Testis (tissue), 3 donors: ENCODE measurements around the gene KMT2B. TPM values are rescaled to one million over a fixed set of nuclear protein-coding genes. Genes with fewer than 3 reads are reported as not detected.

Source experiments
- DNase-seq: peaks from one replicate; pipeline ENCODE4 v3.0.0-alpha.2; 2019
- H3K27ac ChIP-seq, 2 donors: fragments of 200-600 bp; sonication (generic); one replicate each; pipeline ENCODE4 v1.5.1; 2019
- H3K27me3 ChIP-seq: fragments of 200-600 bp; sonication (generic); one replicate; pipeline ENCODE4 v1.5.1; 2019
- H3K36me3 ChIP-seq: fragments of 200-600 bp; sonication (generic); one replicate; pipeline ENCODE4 v1.5.1; 2017; ENCODE audit warnings: low read depth; ENCODE audit errors: missing control alignments
- H3K4me1 ChIP-seq: fragments of 200-600 bp; sonication (generic); one replicate; pipeline ENCODE4 v1.5.1; 2019
- H3K4me3 ChIP-seq, 2 donors: fragments of 200-600 bp; sonication (generic); one replicate each; pipeline ENCODE4 v1.5.1; 2017 to 2019
- H3K9me3 ChIP-seq: fragments of 200-600 bp; sonication (generic); one replicate; pipeline ENCODE4 v1.5.1; 2017
- POLR2A ChIP-seq: fragments of 450-650 bp; IDR thresholded peaks from one replicate; pipeline ENCODE4 v1.6.1; 2017; ENCODE audit warnings: antibody characterized with exemption, mild to moderate bottlenecking, moderate library complexity
- WGBS, 2 donors: methylation state at CpG; one replicate each; pipeline ENCODE4 v1.1.5; 2018; 5-methylcytosine and 5-hydroxymethylcytosine counted together
- intact Hi-C: fragments of 100-400 bp; cut with DNase I; formaldehyde crosslinking; loops from one replicate; pipeline ENCODE4 v1.15.1; 2023; ENCODE audit warnings: low total_unique reads
- polyA plus RNA-seq: library from polyadenylated mRNA; stranded (reverse); fragments of 350-450 nt; fragmentation: Illumina TruSeq; extraction: RNeasy Lipid Tissue Mini Kit (QIAGEN cat#74804); gene quantifications from one replicate; pipeline ENCODE4 v1.2.3, GENCODE V29; 2014; ENCODE audit warnings: low read depth, low replicate concordance; ENCODE audit not compliant: insufficient read depth
- total RNA-seq, 2 donors: library from RNA; depleted of rRNA; stranded (reverse); fragments of >200 nt; gene quantifications; one replicate each; pipeline ENCODE4 v1.2.3, GENCODE V29; 2016
- TF ChIP-seq, protein P1 (sequence below), 3 experiments: fragments of 450-650 bp in 2 of 3; fragments of 200-600 bp in 1 of 3; sonication (generic) in 1 of 3; IDR thresholded peaks; one replicate each; pipeline ENCODE4 v1.5.1; 2016 to 2019; ENCODE audit warnings: antibody characterized with exemption in 3 of 3, mild to moderate bottlenecking in 2 of 3, moderate library complexity in 1 of 3

KMT2B gene
- total and polyA plus RNA-seq, 3 donors from 2014 or later: 73.3 to 110 (median 109) TPM

DNA sequence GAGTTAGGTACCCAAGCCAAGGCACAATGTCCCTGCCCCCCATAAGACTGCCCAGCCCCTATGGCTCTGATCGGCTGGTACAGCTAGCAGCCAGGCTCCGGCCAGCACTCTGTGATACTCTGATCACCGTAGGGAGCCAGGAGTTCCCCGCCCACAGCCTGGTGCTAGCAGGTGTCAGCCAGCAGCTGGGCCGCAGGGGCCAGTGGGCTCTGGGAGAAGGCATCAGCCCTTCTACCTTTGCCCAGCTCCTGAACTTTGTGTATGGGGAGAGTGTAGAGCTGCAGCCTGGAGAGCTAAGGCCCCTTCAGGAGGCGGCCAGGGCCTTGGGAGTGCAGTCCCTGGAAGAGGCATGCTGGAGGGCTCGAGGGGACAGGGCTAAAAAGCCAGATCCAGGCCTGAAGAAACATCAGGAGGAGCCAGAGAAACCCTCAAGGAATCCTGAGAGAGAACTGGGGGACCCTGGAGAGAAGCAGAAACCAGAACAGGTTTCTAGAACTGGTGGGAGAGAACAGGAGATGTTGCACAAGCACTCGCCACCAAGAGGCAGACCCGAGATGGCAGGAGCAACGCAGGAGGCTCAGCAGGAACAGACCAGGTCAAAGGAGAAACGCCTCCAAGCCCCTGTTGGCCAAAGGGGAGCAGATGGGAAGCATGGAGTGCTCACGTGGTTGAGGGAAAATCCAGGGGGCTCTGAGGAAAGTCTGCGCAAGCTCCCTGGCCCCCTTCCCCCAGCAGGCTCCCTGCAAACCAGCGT lies 3.0 kb upstream of the KMT2B start:
- no peaks in the 10 kb centered on the region for H3K9me3 ChIP-seq
- TF ChIP-seq, protein P1, sequence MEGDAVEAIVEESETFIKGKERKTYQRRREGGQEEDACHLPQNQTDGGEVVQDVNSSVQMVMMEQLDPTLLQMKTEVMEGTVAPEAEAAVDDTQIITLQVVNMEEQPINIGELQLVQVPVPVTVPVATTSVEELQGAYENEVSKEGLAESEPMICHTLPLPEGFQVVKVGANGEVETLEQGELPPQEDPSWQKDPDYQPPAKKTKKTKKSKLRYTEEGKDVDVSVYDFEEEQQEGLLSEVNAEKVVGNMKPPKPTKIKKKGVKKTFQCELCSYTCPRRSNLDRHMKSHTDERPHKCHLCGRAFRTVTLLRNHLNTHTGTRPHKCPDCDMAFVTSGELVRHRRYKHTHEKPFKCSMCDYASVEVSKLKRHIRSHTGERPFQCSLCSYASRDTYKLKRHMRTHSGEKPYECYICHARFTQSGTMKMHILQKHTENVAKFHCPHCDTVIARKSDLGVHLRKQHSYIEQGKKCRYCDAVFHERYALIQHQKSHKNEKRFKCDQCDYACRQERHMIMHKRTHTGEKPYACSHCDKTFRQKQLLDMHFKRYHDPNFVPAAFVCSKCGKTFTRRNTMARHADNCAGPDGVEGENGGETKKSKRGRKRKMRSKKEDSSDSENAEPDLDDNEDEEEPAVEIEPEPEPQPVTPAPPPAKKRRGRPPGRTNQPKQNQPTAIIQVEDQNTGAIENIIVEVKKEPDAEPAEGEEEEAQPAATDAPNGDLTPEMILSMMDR (IDR thresholded peaks at IDR 0.05): no peak
- no peak for TF ChIP-seq POLR2A
- DNase-seq: no peak
- H3K4me1 ChIP-seq: peaks cover 20% of the 10 kb centered on the region
- no peaks in the 10 kb centered on the region for H3K36me3 ChIP-seq
- intact Hi-C loops: loop anchor here (10.0 kb wide), 1 partner anchor 170 kb away; the partner anchor contains the start of gene TMEM147
- WGBS, 2 donors: 70 to 78% methylated on average over 10 to 14 of the region's 14 CpGs
- no peak overlapping the region for H3K4me3 ChIP-seq
- no peaks in the 10 kb centered on the region for H3K27me3 ChIP-seq
- H3K27ac ChIP-seq: no peak overlapping the region

DNA sequence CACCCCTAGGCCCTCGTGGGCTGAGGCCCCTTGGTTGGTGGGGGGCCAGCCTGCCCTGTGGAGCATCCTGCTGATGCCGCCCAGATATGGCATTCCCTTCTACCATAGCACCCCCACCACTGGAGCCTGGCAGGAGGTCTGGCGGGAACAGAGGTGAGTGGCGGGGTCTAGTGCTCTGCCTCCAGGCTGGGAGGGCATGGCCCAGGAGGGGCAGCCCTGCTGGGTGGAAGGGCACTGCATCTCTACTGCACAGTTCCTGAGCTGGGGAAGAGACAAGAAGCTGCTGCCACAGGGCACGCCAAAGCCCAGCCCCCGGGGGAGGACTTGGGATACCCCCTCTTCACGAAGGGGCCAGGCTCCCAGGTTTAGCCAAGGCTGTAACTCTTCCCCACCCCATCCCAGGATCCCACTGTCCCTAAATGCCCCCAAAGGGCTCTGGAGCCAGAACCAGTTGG lies 2.4 kb upstream of the KMT2B start:
- TF ChIP-seq POLR2A: no peak
- TF ChIP-seq, protein P1 (IDR thresholded peaks at IDR 0.05): no peak
- no peak overlapping the region for H3K27ac ChIP-seq
- H3K4me1 ChIP-seq: peaks cover 25% of the 10 kb centered on the region
- 60 to 77% methylated on average over 1 to 7 of the region's 7 CpGs for WGBS, 2 donors
- H3K27me3 ChIP-seq: no peaks in the 10 kb centered on the region
- no peaks in the 10 kb centered on the region for H3K36me3 ChIP-seq
- no peak overlapping the region for H3K4me3 ChIP-seq
- H3K9me3 ChIP-seq: no peaks in the 10 kb centered on the region
- no peak for DNase-seq
- intact Hi-C loops: loop anchor here (10.0 kb wide), 1 partner anchor 171 kb away; the partner anchor contains the start of gene TMEM147

DNA sequence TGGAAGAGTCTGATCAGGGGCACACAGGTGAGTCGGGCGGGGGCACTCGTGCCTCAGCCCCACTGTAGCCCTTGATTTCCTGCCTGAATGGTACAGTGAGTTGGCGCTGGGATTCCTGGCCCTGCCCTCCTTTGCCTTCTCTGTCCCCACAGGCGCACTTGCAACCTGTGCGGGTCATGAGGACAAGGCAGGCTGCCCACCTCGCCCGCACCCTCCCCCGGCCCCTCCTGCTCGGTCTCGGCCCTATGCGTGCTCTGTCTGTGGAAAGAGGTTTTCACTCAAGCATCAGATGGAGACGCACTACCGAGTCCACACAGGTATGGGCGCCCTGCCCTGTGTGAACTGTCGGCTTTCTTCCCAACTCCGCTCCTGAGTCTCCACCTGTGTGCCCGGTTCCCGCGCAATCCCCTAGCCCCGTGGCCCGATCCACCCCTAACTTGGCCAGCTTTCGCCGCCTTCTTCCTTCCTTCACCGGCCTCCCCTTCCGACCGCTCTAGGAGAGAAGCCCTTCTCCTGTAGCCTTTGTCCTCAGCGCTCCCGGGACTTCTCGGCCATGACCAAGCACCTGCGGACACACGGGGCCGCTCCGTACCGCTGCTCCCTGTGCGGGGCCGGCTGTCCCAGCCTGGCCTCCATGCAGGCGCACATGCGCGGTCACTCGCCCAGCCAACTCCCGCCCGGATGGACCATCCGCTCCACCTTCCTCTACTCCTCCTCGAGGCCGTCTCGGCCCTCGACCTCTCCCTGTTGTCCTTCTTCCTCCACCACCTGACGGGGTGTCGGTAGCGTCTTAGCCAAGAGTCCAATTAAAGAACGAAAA lies 1.6 kb upstream of the KMT2B start:
- peaks cover 25% of the 10 kb centered on the region for H3K4me1 ChIP-seq
- DNase-seq: peak; percentile 78
- no peaks in the 10 kb centered on the region for H3K27me3 ChIP-seq
- no peaks in the 10 kb centered on the region for H3K36me3 ChIP-seq
- peak overlapping the region; percentile 79 to 85 for H3K4me3 ChIP-seq
- H3K9me3 ChIP-seq: no peaks in the 10 kb centered on the region
- no peak for TF ChIP-seq POLR2A
- TF ChIP-seq, protein P1 (IDR thresholded peaks at IDR 0.05): no peak
- WGBS, 2 donors: 3 to 5% methylated on average over 42 to 52 of the region's 52 CpGs
- intact Hi-C loops: loop anchor here (10.0 kb wide), 1 partner anchor 171 kb away; the partner anchor contains the start of gene TMEM147
- H3K27ac ChIP-seq: peak overlapping the region; percentile 74 to 91

DNA sequence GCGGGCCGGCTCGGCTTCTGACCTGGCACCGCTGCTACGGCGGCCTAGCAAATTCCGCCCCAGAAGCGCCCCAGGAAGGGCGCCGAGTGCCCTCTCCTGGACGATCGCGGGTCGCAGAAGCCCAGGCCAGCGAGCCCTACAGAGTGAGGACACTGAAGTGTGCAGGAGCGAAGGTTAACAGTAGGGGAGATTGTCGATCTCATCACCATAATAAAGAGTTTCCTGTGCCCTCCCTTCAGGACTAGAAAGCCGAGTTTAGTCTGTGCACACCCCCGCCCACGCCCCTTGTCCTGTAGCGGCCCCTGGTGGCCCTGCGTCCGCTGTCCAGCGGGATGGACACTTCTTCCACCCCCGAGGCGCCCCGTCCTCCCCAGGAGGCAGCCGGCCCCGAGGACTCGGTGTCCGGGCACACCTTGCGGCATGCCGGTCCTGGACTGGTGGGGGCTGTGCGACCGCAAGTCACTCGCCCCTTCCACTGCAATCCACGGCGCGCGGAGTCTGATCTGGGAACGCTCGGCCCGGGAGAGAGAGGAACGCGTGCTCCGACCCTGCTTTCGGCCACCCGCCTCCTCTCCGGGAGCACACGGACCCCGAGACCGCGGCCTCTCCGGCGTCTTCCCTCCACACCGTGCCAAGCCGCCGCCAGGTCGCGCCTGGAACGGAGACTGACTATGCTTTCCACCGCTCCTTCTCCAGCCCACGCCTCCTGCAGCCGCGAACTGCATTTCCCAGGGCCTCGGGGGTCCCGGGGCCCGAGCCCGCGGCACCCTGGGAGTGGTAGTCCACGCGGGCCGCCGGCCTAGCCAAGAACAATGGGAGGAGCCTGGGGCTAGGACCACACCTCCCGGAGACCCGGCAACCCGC lies 770 bp upstream of the KMT2B start:
- intact Hi-C loops: loop anchor here (10.0 kb wide), 1 partner anchor 172 kb away; the partner anchor contains the start of gene TMEM147
- Histone ChIP-seq H3K27ac (peak overlapping the region; percentile 74 to 91), H3K36me3 (no peaks in the 10 kb centered on the region), H3K4me1 (peaks cover 25% of the 10 kb centered on the region), H3K4me3 (peak overlapping the region; percentile 79 to 85), H3K27me3 (no peaks in the 10 kb centered on the region), H3K9me3 (no peaks in the 10 kb centered on the region)
- TF ChIP-seq POLR2A: no peak
- TF ChIP-seq, protein P1 (IDR thresholded peaks at IDR 0.05): peak; percentile 82 to 86 (median 84)
- DNase-seq: peak; percentile 95
- WGBS, 2 donors: 0 to 1% methylated on average over 17 to 57 of the region's 77 CpGs
